GM18870 (cell line): Measurements from ENCODE around the gene TTK.
"Not testable (repeated sequence)": the region's sequence is repeated elsewhere in the genome, so short reads cannot be mapped to it uniquely, and the experiment has no call there.

Source experiments
- ATAC-seq: cut with Tn5 transposase; IDR thresholded peaks from one replicate; pipeline ENCODE4 v1.9.1; 2021; ENCODE audit warnings: moderate library complexity; ENCODE audit not compliant: unreplicated experiment

The TTK gene

GRCh38 chr6:80021131-80021530 lies 16.7 kb downstream of the TTK start:
- ATAC-seq, result no peak

- ATAC-seq, result no peak
Measured at GRCh38 chr6:80021591-80021990, 17.1 kb downstream of the TTK start.

- ATAC-seq, result no peak
Measured at GRCh38 chr6:80022803-80023202, 18.4 kb downstream of the TTK start.

GRCh38 chr6:80028589-80028988 lies 24.1 kb downstream of the TTK start:
- no peak for ATAC-seq

- ATAC-seq, result peak; percentile 86
Measured at GRCh38 chr6:80029470-80029869, 25.0 kb downstream of the TTK start.

GRCh38 chr6:80048220-80048619 lies 43.8 kb downstream of the TTK start:
- ATAC-seq, result not testable (repeated sequence)

- no peak for ATAC-seq
Measured at GRCh38 chr6:80060774-80061173, 56.3 kb downstream of the TTK start.

GRCh38 chr6:80068146-80068545 lies 63.7 kb downstream of the TTK start:
- ATAC-seq, result not testable (repeated sequence)

GRCh38 chr6:80070431-80070830 lies 66.0 kb downstream of the TTK start:
- ATAC-seq, result not testable (repeated sequence)

- ATAC-seq, result no peak
Measured at GRCh38 chr6:80077067-80077466, 72.6 kb downstream of the TTK start.

GRCh38 chr6:80088637-80089036 lies 84.2 kb downstream of the TTK start:
- no peak for ATAC-seq

GRCh38 chr6:80091506-80091905 lies 87.1 kb downstream of the TTK start:
- ATAC-seq, result no peak
